Keratinocyte (primary cell): ENCODE results near the gene CLMN. TPM values are rescaled to one million over a fixed set of nuclear protein-coding genes. Genes with fewer than 3 reads are reported as not detected.

ENCODE experiments used
- DNase-seq: peaks from one replicate; pipeline ENCODE4 v3.0.0-alpha.2; 2011; ENCODE audit warnings: low read depth, missing footprints, low spot score
- FAIRE-seq: peaks from 2 replicates; lab custom pipeline; 2011; peaks lifted over from hg19 to GRCh38; lab: Jason Lieb, UNC
- H2AFZ ChIP-seq: 2 replicates; pipeline ENCODE4 v1.6.0; 2012; ENCODE audit warnings: low read length, control low read depth, inconsistent platforms; ENCODE audit not compliant: control insufficient read depth
- H3K27ac ChIP-seq: 2 replicates; pipeline ENCODE4 v1.5.1; 2011; ENCODE audit warnings: low read length; ENCODE audit not compliant: control insufficient read depth, insufficient read depth
- H3K27me3 ChIP-seq: 3 replicates; pipeline ENCODE4 v1.6.0; 2011; ENCODE audit warnings: low read length; ENCODE audit not compliant: control insufficient read depth, insufficient read depth; ENCODE audit errors: extremely low read depth
- H3K36me3 ChIP-seq, 2 experiments: 2 replicates in 1 of 2; 3 replicates in 1 of 2; pipeline ENCODE4 v1.5.1; 2011; ENCODE audit warnings: low read length in 2 of 2, mild to moderate bottlenecking in 1 of 2; ENCODE audit not compliant: control insufficient read depth in 2 of 2, insufficient read depth in 2 of 2; ENCODE audit errors: extremely low read depth in 1 of 2
- H3K4me1 ChIP-seq: 3 replicates; pipeline ENCODE4 v1.5.1; 2011; ENCODE audit warnings: low read length; ENCODE audit not compliant: control insufficient read depth, insufficient read depth; ENCODE audit errors: extremely low read depth
- H3K4me2 ChIP-seq: 3 replicates; pipeline ENCODE4 v1.6.0; 2011; ENCODE audit warnings: low read depth, low read length; ENCODE audit not compliant: control insufficient read depth, insufficient read depth; ENCODE audit errors: extremely low read depth
- H3K4me3 ChIP-seq, 3 experiments: fragments of 200-600 bp in 1 of 3; sonication (generic) in 1 of 3; 2 replicates in 2 of 3; 3 replicates in 1 of 3; pipeline ENCODE4 v1.5.1; 2011 to 2016; ENCODE audit warnings: low read length in 3 of 3, mild to moderate bottlenecking in 3 of 3, control low read depth in 2 of 3, inconsistent platforms in 1 of 3, low read depth in 1 of 3, mixed read lengths in 1 of 3, mixed run types in 1 of 3, moderate library complexity in 1 of 3; ENCODE audit not compliant: control insufficient read depth in 2 of 3, insufficient read depth in 2 of 3; ENCODE audit errors: extremely low read depth in 1 of 3
- H3K79me2 ChIP-seq: 2 replicates; pipeline ENCODE4 v1.6.0; 2012; ENCODE audit warnings: low read length; ENCODE audit not compliant: control insufficient read depth, insufficient read depth
- H3K9ac ChIP-seq: 3 replicates; pipeline ENCODE4 v1.6.0; 2011; ENCODE audit warnings: low read length; ENCODE audit not compliant: control insufficient read depth, insufficient read depth; ENCODE audit errors: extremely low read depth
- H3K9me1 ChIP-seq: 3 replicates; pipeline ENCODE4 v1.6.0; 2011; ENCODE audit warnings: low read length; ENCODE audit not compliant: control insufficient read depth, insufficient read depth; ENCODE audit errors: extremely low read depth
- H3K9me3 ChIP-seq: 2 replicates; pipeline ENCODE4 v1.5.1; 2012; ENCODE audit warnings: low read depth, low read length; ENCODE audit not compliant: control insufficient read depth
- H4K20me1 ChIP-seq: 3 replicates; pipeline ENCODE4 v1.6.0; 2011; ENCODE audit warnings: low read length; ENCODE audit not compliant: control insufficient read depth, insufficient read depth; ENCODE audit errors: extremely low read depth
- CTCF ChIP-seq, 3 experiments: IDR thresholded peaks in 1 of 3; conservative IDR thresholded peaks in 1 of 3; optimal IDR thresholded peaks in 1 of 3; 2 replicates in 2 of 3; 3 replicates in 1 of 3; pipeline versions ENCODE3 to v1.5.1; 2011; ENCODE audit warnings: low read length in 3 of 3, mild to moderate bottlenecking in 3 of 3, moderate library complexity in 2 of 3, control low read depth in 1 of 3, inconsistent platforms in 1 of 3; ENCODE audit not compliant: insufficient read depth in 2 of 3; ENCODE audit errors: extremely low read depth in 1 of 3
- EZH2 ChIP-seq: IDR thresholded peaks from one replicate; pipeline ENCODE4 v1.6.1; 2012; ENCODE audit warnings: inconsistent platforms, mild to moderate bottlenecking, low read length, moderate library complexity
- dilution Hi-C: fragments of 300-500 bp; cut with MboI; formaldehyde crosslinking; loops from one replicate; pipeline ENCODE4 v1.7.0; 2020; ENCODE audit warnings: low sequenced_read_pairs; ENCODE audit not compliant: extremely low pct_ligation_motif_present
- polyA plus RNA-seq, 5 experiments: library from polyadenylated mRNA; depleted of rRNA in 3 of 5; stranded (reverse) in 3 of 5; stranded (forward) in 1 of 5; unstranded in 1 of 5; fragments of >200 nt; gene quantifications; 1 replicate in 1 of 5; 2 replicates in 3 of 5; 3 replicates in 1 of 5; pipeline versions ENCODE4 v1.2.1 to v1.2.3, GENCODE V29; 2011 to 2012; ENCODE audit warnings: missing spikeins in 2 of 5, low read depth in 1 of 5, low replicate concordance in 1 of 5

CLMN gene
- polyA plus RNA-seq, 1 donor (not counting 4 experiments of a cell fraction or from before 2014, with no cell fraction given), result 6.1 TPM

DNA sequence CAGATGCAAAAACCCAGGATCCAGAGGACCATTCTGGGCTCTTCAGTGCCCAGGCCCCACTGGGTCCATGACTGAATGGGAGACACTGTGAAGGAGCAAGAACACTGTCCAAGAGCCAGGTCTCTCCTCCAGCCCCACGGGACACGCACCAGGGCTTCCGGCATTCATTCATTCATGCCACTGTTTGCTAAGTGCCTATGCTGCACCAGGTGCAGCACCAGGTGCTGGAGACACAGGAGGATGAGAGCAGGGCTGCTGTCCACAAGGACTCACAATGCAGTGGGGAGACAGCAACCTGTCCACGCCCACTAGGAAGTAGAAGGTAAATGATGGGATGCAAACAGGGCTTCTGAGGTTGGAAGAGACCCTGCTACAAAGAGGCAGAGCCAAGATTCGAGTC, 20.4 kb downstream of the CLMN start:
- H2AFZ ChIP-seq, result no peak overlapping the region
- no peaks in the 10 kb centered on the region for H3K79me2 ChIP-seq
- DNase-seq (no peak), FAIRE-seq (no peak)
- no peaks in the 10 kb centered on the region for H3K27me3 ChIP-seq
- no peak for TF ChIP-seq CTCF (optimal IDR thresholded peaks at IDR 0.05 in 1 of 3, IDR thresholded peaks at IDR 0.05 in 1 of 3, conservative IDR thresholded peaks at IDR 0.05 in 1 of 3; ENCODE audit: extremely low read depth in 1 of 3, insufficient read depth in 2 of 3, low read length in 3 of 3)
- no peak for TF ChIP-seq EZH2
- no peak overlapping the region for H3K27ac ChIP-seq
- H3K4me2 ChIP-seq, result no peak overlapping the region
- no peaks in the 10 kb centered on the region for H3K9me1 ChIP-seq
- H3K4me3 ChIP-seq, result no peak overlapping the region
- H3K36me3 ChIP-seq, result no peaks in the 10 kb centered on the region
- H4K20me1 ChIP-seq, result no peaks in the 10 kb centered on the region
- no peaks in the 10 kb centered on the region for H3K9me3 ChIP-seq
- H3K4me1 ChIP-seq, result peaks cover 12% of the 10 kb centered on the region
- dilution Hi-C loops, result no loop called here
- H3K9ac ChIP-seq, result no peak overlapping the region

DNA sequence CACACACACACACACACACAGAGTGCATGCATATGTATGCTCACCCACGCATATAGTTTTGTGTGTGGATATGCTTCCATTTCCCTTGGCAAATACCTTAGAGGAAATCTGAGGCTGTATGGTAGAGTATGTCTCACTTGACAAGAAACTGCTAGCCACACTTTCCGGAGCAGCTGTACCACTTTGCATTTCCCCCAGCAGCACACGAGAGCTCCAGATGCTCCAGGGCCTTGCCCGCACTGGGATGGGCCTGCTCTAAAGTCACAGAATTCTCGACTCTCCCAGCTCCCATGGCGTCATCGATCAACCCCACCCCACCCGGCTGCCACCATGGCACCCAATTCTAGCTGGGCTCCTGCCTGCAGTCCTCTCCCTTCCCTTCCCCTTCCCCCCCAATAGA, 21.9 kb downstream of the CLMN start:
- no peak for DNase-seq
- no peak overlapping the region for H3K4me2 ChIP-seq
- H3K27me3 ChIP-seq, result no peaks in the 10 kb centered on the region
- H2AFZ ChIP-seq, result no peak overlapping the region
- no peak for FAIRE-seq
- dilution Hi-C loops, result no loop called here
- H4K20me1 ChIP-seq, result no peaks in the 10 kb centered on the region
- H3K9me3 ChIP-seq, result no peaks in the 10 kb centered on the region
- H3K4me3 ChIP-seq, result no peak overlapping the region
- H3K27ac ChIP-seq, result no peak overlapping the region
- peaks cover 12% of the 10 kb centered on the region for H3K4me1 ChIP-seq
- no peak overlapping the region for H3K9ac ChIP-seq
- TF ChIP-seq CTCF (optimal IDR thresholded peaks at IDR 0.05 in 1 of 3, IDR thresholded peaks at IDR 0.05 in 1 of 3, conservative IDR thresholded peaks at IDR 0.05 in 1 of 3; ENCODE audit: extremely low read depth in 1 of 3, insufficient read depth in 2 of 3, low read length in 3 of 3), result no peak
- no peak for TF ChIP-seq EZH2
- no peaks in the 10 kb centered on the region for H3K36me3 ChIP-seq
- no peaks in the 10 kb centered on the region for H3K79me2 ChIP-seq
- no peaks in the 10 kb centered on the region for H3K9me1 ChIP-seq
